Stomach (tissue), 4 donors: ENCODE results near the gene GRK6.

Experiments
- CTCF ChIP-seq, 7 experiments: fragments of 450-650 bp in 4 of 7; fragments of 200-600 bp in 3 of 7; sonication (generic) in 3 of 7; IDR thresholded peaks; one replicate each; pipeline ENCODE4 v1.5.1; 2016 to 2019; ENCODE audit warnings: antibody characterized with exemption in 7 of 7, control low read depth in 2 of 7, mild to moderate bottlenecking in 1 of 7
- EP300 ChIP-seq: sonication (generic); formaldehyde crosslinking; IDR thresholded peaks from one replicate; pipeline ENCODE4 v1.6.1; 2017; ENCODE audit warnings: antibody characterized with exemption
- POLR2A ChIP-seq, 4 donors: fragments of 450-650 bp; IDR thresholded peaks; one replicate each; pipeline ENCODE4 v1.6.1; 2016; ENCODE audit warnings: antibody characterized with exemption in 4 of 4, control low read depth in 2 of 4, mild to moderate bottlenecking in 1 of 4, moderate library complexity in 1 of 4
- POLR2AphosphoS5 ChIP-seq, 3 donors: sonication (generic); formaldehyde crosslinking; IDR thresholded peaks; one replicate each; pipeline ENCODE4 v1.6.1; 2016; ENCODE audit warnings: antibody characterized with exemption in 3 of 3

- TF ChIP-seq POLR2AphosphoS5 (IDR thresholded peaks at IDR 0.05) (no peak), CTCF (IDR thresholded peaks at IDR 0.05) (no peak), POLR2A (IDR thresholded peaks at IDR 0.05) (no peak), EP300 (no peak)
These were observed 64.5 kb downstream of the GRK6 start for GRCh38 chr5:177490992-177491391.
